WTC11 (cell line): ENCODE results near the gene CIDEC.

Source experiments
- ATF1 ChIP-seq: sonication (generic); formaldehyde crosslinking; IDR thresholded peaks from 2 replicates; pipeline ENCODE4 v1.8.1; 2023; ENCODE audit warnings: mild to moderate bottlenecking, moderate library complexity, missing genetic modification reagents
- CTCF ChIP-seq: fragments of 200-600 bp; IDR thresholded peaks from 2 replicates; pipeline ENCODE4 v1.8.0; 2022; ENCODE audit warnings: antibody characterized with exemption
- E2F4 ChIP-seq: sonication (generic); formaldehyde crosslinking; IDR thresholded peaks from 2 replicates; pipeline ENCODE4 v1.8.1; 2022; ENCODE audit warnings: low read depth, mild to moderate bottlenecking, moderate library complexity, missing genetic modification reagents, borderline replicate concordance
- FOXJ3 ChIP-seq: sonication (generic); formaldehyde crosslinking; IDR thresholded peaks from 2 replicates; pipeline ENCODE4 v1.9.0; 2021; ENCODE audit warnings: missing genetic modification reagents, mild to moderate bottlenecking, borderline replicate concordance
- GABPB1 ChIP-seq: sonication (generic); formaldehyde crosslinking; IDR thresholded peaks from 2 replicates; pipeline ENCODE4 v1.8.1; 2023; ENCODE audit warnings: mild to moderate bottlenecking, missing genetic modification reagents
- STAT6 ChIP-seq: sonication (generic); formaldehyde crosslinking; conservative IDR thresholded peaks from 2 replicates; pipeline ENCODE4 v1.8.1; 2023; ENCODE audit warnings: mild to moderate bottlenecking, low read depth, missing genetic modification reagents, moderate library complexity
- USF2 ChIP-seq: sonication (generic); formaldehyde crosslinking; IDR thresholded peaks from 2 replicates; pipeline ENCODE4 v1.8.1; 2023; ENCODE audit warnings: mild to moderate bottlenecking, missing genetic modification reagents, moderate library complexity

- TF ChIP-seq CTCF (no peak), USF2 (CRISPR knock-in tag) (no peak), STAT6 (CRISPR knock-in tag) (no peak), E2F4 (CRISPR knock-in tag) (no peak), GABPB1 (CRISPR knock-in tag) (no peak), ATF1 (CRISPR knock-in tag) (no peak), FOXJ3 (CRISPR knock-in tag) (no peak)
These were observed 13.4 kb downstream of the CIDEC start for GRCh38 chr3:9866639-9867038.
